GM21423 (cell line): ENCODE data around the gene JMJD7.

Experiments
- ATAC-seq: cut with Tn5 transposase; IDR thresholded peaks from one replicate; pipeline ENCODE4 v1.9.1; 2021; ENCODE audit warnings: mild to moderate bottlenecking, moderate library complexity; ENCODE audit not compliant: unreplicated experiment

JMJD7 gene

DNA sequence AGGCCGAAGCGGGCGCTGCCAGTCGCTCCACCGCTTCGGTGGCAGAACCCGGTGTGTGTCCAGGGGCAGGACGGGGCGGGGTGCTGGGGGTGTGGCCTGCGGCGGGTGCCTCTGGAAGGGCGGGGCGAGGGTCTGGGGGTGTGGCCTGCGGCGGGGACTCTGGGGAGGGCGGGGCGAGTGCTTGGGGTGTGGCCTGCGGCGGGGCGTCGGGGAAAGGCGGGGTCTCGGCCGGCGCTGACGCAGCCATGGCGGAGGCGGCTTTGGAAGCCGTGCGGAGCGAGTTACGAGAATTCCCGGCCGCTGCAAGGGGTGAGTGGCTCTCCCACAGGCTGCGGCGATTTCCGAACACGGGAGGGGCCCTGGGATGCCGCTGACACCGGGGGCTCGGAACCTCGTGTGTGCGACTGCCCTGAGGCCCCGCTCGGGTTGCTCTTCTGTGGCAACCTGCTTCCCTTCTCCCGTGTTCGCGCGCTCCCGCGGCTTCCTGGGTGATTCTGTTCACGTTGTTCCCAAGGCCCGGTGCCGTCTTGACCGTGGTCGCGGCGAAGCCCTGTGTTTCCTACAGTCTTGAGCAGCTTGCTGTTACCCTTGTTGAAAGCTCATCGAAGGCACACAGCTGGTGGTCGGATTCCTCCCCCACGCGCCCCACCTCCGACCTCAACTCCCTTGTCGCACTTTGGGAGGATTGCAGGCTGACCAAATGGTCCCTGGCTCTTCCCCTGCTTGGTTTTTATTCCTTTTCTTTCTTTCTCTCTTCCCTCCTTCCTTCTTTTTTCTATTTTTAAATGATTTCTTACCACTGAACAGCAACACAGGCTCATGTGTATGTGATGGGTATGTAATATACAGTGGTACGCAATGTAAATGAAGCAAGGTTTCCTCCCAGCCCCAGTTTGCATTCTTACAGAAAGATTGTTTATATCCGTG is at the start of gene JMJD7:
JMJD7 (plus strand) TSS at position 213 of the 927 bp plus-strand sequence; CDS start at position 246, 33 bp downstream.
- peak; percentile 69 for ATAC-seq

- no peak for ATAC-seq
These were observed 49.4 kb upstream of the JMJD7 start for GRCh38 chr15:41778521-41778920.

DNA sequence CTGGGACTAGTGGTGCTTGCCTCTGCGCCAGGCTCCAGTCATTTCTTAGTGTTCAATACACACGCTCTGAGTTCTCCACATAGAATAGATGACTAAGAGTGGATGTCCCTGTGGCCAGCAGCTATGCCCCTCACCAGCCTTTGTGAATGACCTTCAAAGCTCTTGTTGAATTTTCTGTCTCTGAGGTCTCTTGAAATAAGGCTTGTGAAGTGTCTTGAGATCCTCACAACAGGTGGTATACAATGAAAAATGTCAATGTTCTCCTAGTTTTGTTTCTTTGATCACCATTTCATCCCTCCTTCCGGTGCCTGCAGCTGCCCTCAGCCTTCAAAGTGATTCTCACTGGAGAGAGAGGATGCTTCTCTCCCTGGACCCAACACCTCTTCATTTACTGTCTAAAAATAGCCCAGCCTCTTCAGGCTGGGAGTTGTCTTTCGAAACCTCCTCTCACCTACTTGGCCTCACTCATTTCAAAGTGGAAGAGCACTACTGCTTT is 48.2 kb upstream of the JMJD7 start:
- ATAC-seq: no peak

GRCh38 chr15:41780266-41780665 is 47.6 kb upstream of the JMJD7 start:
- no peak for ATAC-seq

GRCh38 chr15:41780727-41781126 is 47.2 kb upstream of the JMJD7 start:
- ATAC-seq: no peak

DNA sequence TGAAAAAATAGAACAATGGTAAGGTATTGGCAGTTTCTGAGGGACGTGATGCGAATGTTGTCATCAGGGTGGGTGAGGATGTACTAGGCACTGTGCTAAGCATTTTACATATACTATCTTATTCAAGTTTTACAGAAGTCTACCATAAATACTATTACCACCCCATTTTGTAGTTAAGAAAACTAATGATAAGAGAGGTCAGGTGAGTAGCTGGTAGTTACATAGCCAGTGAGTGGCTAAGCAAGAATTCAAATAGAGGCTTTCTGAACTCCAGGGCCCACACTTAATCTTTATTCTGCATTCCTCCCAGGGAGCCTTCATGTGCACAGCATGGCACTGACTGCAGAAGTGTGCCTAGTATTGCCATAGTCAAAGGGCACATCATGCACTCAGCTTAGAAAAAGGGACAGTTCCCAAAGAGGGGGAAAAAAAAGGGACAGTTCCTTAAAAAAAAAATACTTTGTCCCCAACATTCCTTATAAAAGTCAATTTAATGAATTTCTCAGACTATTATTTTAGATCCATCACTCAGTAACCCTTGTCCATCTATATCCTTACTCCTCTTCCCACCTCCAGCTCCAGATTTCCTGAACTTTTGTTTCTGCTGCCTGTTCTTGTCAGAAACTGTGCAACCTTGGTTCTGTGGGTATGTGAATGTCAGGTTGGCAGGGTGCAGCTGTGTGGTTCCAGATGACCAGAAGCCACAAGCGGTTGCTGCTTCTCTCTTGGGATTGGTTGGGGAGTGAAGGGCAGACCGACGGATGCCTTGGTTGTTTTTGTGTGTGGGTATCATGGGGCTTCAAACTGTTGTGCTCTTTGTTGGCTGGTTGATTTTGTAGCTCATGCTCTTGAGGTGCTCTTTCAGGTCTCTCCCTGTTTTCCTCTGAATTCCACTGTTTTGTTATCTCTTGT is 45.3 kb upstream of the JMJD7 start:
- no peak for ATAC-seq

DNA sequence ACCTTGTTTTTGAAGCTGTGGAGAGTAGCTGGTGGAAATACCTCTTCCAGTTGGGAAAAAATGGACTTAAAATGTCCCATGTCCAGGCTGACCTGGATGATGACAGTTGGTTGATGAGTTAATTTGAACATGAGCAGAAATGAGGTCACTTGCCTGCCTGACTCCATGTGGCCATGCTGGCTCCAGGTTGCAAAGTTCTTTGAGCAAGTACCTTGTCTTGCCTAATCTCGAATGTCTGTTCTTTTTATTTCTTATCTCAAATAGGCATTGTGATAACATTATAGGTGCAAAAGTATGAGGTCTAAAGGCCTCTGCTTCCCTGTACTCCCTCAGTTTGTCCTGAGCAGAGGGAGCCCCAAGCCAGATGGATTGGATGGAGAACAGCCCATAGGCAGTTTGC is 44.6 kb upstream of the JMJD7 start:
- ATAC-seq: no peak

GRCh38 chr15:41788262-41788661 is 39.6 kb upstream of the JMJD7 start:
- ATAC-seq: no peak

- no peak for ATAC-seq
These were observed 38.7 kb upstream of the JMJD7 start for GRCh38 chr15:41789236-41789635.

- ATAC-seq: no peak
These were observed 38.2 kb upstream of the JMJD7 start for GRCh38 chr15:41789662-41790061.

DNA sequence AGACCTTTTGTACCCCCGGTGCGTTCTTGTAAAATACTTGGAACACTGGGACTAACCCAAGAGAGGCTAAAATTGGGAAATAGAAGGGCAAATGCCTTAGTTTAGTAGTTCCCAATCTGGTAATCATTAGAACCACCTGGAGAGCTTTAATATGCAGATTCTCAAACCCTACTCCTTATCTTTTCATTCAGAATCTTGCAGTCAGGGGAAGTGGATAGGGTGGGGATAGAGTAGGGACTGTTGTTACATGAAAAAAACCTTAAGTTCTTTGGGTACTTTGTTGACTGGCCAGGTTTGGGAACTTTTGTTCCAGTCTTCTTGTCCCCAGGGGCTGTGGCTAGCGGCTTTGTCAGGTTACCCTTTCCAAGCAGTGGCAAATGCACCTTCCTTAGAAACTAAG is 37.7 kb upstream of the JMJD7 start:
- ATAC-seq: no peak

- no peak for ATAC-seq
These were observed 36.9 kb upstream of the JMJD7 start for GRCh38 chr15:41790756-41791546.

DNA sequence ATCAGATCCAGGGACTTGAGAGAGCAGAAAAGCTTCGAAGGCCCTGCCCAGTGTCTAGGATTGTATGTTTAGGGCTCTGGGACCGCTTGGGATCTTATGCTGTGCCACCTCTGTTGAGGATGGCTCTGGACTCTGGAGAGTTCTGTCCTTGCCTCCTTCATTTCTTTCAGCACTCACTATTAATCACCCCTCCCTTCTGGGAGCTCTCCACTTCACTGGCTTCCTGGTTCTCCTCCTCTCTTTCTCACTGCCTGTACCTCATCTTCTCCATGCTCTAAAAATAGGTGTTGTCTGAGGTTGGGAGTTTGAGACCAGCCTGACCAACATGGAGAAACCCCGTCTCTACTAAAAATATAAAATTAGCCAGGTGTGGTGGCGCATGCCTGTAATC is 36.4 kb upstream of the JMJD7 start:
- ATAC-seq: no peak

- ATAC-seq: no peak
These were observed 35.8 kb upstream of the JMJD7 start for GRCh38 chr15:41792000-41792637.

DNA sequence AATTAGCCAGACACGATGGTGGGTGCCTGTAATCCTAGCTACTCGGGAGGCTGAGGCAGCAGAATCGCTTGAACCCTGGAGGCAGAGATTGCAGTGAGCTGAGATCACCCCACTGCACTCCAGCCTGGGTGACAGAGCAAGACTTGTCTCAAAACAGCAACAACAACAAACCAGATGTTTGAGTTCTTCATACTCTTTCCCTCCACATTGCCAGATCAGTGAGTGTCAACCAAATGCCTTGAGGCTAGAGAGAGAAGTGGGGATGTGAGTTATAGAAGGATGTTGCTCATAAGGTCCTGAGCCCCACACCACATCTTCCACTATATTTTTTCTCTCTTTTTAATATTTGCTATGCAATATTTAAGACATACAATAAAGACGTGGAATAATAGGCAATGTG is 33.8 kb upstream of the JMJD7 start:
- ATAC-seq: no peak

GRCh38 chr15:41795996-41796856 is 31.7 kb upstream of the JMJD7 start:
- ATAC-seq: no peak

DNA sequence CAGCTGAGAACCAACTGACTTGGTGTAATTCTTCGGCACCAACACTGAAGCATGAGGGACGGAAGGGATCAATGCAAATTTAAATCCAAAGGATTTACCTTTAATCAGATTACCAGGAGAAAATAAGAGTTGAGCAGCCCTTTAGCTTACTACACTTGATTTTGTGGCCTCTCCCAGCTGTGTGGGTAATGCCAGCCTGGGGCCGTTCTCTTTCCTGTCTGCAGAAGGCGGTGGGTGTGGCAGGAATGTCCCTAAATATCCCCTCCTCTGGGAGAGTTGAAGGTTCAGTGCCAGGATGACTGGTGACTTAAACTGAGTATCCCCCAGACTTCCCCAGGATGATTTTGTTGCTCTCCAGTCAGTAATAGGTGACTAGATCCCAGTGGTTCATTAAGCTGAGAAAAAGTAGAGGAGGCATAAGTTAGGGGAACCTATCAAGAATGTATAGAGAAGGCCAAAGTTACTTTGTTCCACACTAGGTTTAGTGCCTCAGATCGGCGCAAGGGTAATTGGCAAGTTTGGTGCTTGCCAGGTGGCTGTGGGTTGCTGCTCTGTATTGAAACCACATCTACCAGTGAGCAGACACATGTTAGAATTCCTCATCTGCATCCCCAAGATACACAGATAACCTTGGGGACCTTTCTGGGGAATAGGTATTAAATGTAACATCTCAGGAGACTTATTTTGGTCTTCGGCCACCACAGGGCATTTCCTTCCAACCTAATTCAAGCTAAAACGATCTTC is 30.5 kb upstream of the JMJD7 start:
- no peak for ATAC-seq

- ATAC-seq: no peak
These were observed 29.0 kb upstream of the JMJD7 start for GRCh38 chr15:41798607-41799487.
